ENCODE results near the gene KCNJ8. TPM values are rescaled to one million over a fixed set of nuclear protein-coding genes. Genes with fewer than 3 reads are reported as not detected.
"Not testable (repeated sequence)": the region's sequence is repeated elsewhere in the genome, so short reads cannot be mapped to it uniquely, and the experiment has no call there.

Gene KCNJ8
- total RNA-seq, 1 donor from 2014 or later: 53.5 TPM

DNA sequence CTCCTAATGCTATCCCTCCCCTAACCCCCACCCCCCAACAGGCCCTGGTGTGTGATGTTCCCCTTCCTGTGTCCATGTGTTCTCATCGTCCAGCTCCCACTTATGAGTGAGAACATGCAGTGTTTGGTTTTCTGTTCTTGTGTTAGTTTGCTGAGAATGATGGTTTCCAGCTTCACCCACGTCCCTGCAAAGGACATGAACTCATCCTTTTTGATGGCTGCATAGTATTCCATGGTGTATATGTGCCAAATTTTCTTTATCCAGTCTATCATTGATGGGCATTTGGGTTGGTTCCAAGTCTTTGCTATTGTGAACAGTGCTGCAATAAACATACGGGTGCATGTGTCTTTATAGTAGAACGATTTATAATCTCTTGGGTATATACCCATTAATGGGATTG lies 15.2 kb upstream of the KCNJ8 start:
- DNase-seq; intact Hi-C loops (cut with DNase I): not testable (repeated sequence)

GRCh38 chr12:21788089-21788983 lies 13.8 kb upstream of the KCNJ8 start:
- ATAC-seq (ENCODE audit: poor library complexity) (peak; percentile 74), DNase-seq (no peak)
- intact Hi-C loops (cut with DNase I): no loop called here

More for the DNA sequence above, 15.2 kb upstream of the KCNJ8 start:
- ATAC-seq (ENCODE audit: poor library complexity): not testable (repeated sequence)

DNA sequence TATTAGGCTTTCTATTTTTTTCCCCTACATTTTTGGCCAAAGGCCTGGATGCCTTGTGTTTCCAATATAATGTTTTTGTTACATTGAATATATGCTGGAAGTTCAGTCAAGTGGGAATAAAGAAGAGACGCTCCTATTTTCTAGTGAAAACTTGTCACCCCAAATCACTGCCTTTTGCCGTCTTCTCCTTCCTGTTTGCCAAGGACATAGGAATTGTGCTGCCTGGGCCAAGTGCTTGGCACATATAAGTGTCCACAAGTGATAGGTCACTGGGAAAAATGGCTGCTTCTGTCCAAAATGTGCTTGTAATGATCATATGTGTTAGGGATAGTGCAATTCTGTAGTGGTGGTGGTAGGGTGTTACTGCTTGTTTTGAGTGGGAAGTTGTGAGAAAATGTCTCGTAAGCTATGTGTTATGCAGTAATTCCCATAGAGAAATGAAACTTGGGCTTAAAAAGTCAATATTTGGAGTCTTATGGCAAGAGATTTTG lies 11.6 kb upstream of the KCNJ8 start:
- DNase-seq (no peak), ATAC-seq (ENCODE audit: poor library complexity) (no peak)
- intact Hi-C loops (cut with DNase I): no loop called here

GRCh38 chr12:21782723-21783122 lies 8.2 kb upstream of the KCNJ8 start:
- DNase-seq; ATAC-seq (ENCODE audit: poor library complexity); intact Hi-C loops (cut with DNase I): not testable (repeated sequence)

DNA sequence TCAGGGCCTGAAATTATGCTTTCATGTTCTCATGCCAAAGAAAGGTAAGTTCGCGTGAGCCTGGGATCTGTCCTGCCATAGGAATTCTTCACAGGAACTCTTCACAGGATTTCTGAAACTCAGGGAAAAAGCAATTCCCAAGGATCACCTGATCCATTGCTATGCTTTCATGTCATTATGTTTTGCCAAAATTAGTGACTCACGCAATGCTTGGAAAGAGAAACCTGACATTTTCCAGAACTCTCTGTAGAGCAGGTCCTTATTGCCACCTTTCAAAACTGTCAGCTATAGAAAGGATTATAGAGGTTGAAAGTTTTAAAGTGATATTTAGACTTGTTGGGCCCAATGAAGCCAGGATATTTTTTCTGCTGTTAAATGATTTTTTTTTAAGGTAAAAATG lies 6.3 kb upstream of the KCNJ8 start:
- no peak for ATAC-seq (ENCODE audit: poor library complexity)
- intact Hi-C loops (cut with DNase I): no loop called here
- DNase-seq: no peak

DNA sequence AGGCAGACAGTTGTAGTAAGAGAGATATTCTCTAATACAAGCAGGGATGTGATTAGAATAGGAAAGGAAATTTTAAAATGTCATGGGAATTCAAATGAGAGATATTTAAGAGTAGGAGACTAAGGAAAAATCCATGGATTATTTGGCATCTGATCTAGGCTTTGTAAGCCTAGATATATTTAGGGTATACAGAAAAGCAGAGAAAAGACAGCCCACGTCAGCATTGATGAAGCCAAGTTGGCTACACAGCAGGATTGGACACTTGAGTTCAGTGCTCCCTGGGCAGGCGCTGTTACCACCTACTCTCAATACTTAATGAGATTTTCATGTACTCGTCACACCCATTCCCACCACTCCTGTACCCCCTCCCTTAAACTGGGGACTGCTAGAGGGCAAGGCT lies 1.7 kb upstream of the KCNJ8 start:
- ATAC-seq (ENCODE audit: poor library complexity) (peak; percentile 45), DNase-seq (peak; percentile 44)
- intact Hi-C loops (cut with DNase I): no loop called here

GRCh38 chr12:21775133-21775820 lies 771 bp upstream of the KCNJ8 start:
- ATAC-seq (ENCODE audit: poor library complexity) (peak; percentile 13), DNase-seq (no peak)
- intact Hi-C loops (cut with DNase I): no loop called here

GRCh38 chr12:21773806-21774205 lies 700 bp downstream of the KCNJ8 start:
- DNase-seq (no peak), ATAC-seq (ENCODE audit: poor library complexity) (peak; percentile 19)
- intact Hi-C loops (cut with DNase I): no loop called here

DNA sequence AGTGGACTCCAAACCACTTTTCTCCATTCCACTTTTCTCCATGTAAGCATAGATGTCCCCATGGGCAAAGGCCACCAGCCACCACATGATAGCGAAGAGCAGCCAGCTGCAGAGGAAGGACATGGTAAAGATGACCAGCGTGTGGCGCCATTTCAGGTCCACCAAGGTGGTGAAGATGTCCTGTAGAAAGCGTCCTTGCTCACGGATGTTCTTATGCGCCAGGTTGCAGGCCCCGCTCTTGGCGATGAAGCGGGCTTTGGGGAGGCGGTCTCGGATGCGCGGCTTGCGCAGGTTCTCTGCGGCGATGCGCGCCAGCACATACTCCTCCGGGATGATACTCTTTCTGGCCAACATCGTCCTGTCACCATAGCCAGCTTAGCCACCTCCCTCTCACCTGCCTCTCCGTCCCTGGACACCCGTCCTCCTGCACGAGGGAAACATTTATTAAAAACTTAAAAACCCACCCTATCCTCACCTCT lies 1.2 kb downstream of the KCNJ8 start:
- intact Hi-C loops (cut with DNase I): no loop called here
- DNase-seq (peak; percentile 75), ATAC-seq (ENCODE audit: poor library complexity) (peak; percentile 54)

GRCh38 chr12:21771311-21771710 lies 3.2 kb downstream of the KCNJ8 start:
- ATAC-seq (ENCODE audit: poor library complexity) (no peak), DNase-seq (no peak)
- intact Hi-C loops (cut with DNase I): no loop called here

GRCh38 chr12:21769307-21769706 lies 5.2 kb downstream of the KCNJ8 start:
- DNase-seq (no peak), ATAC-seq (ENCODE audit: poor library complexity) (no peak)
- intact Hi-C loops (cut with DNase I): loop anchor here (10.0 kb wide), 1 partner anchor 55 kb away; no protein-coding TSS in a partner anchor

- DNase-seq: no peak
- intact Hi-C loops (cut with DNase I): loop anchor here (10.0 kb wide), 1 partner anchor 52 kb away; no protein-coding TSS in a partner anchor
- ATAC-seq (ENCODE audit: poor library complexity): no peak
Measured at GRCh38 chr12:21766403-21766802, 8.1 kb downstream of the KCNJ8 start.

DNA sequence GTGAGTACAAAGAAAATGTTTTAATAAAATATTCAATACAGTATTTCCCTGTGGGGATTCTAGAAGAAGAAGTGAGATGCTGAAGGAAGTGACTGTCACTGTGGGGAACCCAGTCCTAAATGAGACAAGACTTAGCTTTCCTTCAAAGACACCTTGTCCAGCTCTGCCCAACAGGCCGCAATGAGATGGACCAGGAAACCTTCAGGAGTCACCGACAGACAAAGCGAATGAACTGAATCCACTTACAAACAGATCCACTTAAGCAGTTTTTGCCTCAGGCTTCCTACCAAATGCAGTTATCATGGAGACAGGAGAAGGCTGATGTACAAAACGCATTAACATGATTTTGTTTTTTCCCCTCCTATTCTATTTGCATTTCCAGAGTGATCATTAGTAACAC lies 9.6 kb downstream of the KCNJ8 start:
- DNase-seq (no peak), ATAC-seq (ENCODE audit: poor library complexity) (peak; percentile 21)
- intact Hi-C loops (cut with DNase I): loop anchor here (10.0 kb wide), 1 partner anchor 50 kb away; no protein-coding TSS in a partner anchor

- ATAC-seq (ENCODE audit: poor library complexity) (no peak), DNase-seq (no peak)
- intact Hi-C loops (cut with DNase I): loop anchor here (10.0 kb wide), 1 partner anchor 49 kb away; no protein-coding TSS in a partner anchor
Measured at GRCh38 chr12:21764065-21764464, 10.4 kb downstream of the KCNJ8 start.

DNA sequence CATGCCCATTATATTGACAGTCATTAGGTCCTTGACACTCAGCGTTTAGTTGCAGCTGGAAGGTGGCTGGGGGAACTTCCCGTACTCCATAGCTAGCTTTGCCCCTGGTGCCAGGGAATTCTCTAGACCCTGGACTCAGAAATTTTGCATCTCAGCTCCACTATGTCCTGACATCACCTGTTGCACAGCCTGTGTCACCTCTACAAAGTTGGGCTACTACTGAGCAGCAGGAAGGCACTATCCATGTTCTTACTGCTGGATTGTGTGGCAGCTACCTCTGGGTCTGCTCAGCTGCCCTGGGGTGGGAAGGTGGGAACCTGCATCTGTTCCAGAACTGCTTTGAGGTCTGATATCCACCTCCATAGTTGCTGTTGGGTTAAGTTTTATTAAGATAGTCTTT lies 11.0 kb downstream of the KCNJ8 start:
- ATAC-seq (ENCODE audit: poor library complexity) (no peak), DNase-seq (no peak)
- intact Hi-C loops (cut with DNase I): loop anchor here (10.0 kb wide), 1 partner anchor 49 kb away; no protein-coding TSS in a partner anchor

DNA sequence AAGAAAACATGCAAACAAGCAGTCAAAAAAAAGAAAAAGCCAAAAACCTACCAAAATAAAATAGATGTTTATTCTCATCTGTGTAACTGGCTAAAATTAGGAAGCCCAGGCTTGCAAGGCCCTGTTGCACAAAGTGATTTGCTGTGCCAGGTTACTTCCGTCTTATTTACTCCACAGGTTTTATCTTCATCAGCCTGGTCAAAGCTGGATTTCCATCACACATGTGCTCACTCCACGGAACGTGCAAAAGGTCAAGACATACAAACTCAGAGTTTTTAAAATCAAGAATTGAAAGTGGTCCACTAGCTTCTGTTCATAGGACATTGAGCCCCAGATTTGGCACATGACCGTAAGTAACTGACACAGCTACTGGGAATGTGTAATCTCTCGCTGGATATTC lies 14.8 kb downstream of the KCNJ8 start:
- ATAC-seq (ENCODE audit: poor library complexity) (no peak), DNase-seq (no peak)
- intact Hi-C loops (cut with DNase I): loop anchor here (10.0 kb wide), 1 partner anchor 45 kb away; no protein-coding TSS in a partner anchor

GRCh38 chr12:21757735-21758134 lies 16.8 kb downstream of the KCNJ8 start:
- ATAC-seq (ENCODE audit: poor library complexity) (no peak), DNase-seq (no peak)
- intact Hi-C loops (cut with DNase I): no loop called here

DNA sequence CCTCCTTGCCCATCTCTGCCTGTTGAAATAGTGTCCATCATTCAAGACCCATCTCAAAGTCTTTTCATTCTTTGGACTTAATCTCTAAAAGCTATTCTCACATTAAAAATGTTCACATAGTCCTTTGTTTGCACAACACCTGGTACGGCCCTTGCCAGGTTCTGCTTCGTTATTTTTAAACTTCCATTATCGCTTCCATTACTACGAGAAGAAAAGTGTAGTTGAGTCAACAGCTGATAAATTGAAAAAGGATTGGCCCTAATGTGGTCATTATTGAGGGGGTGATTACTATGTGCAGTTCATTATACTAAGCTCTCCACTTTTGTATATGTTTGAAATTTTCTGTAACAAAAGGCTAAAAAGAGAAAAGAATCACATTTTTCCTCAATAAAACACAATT lies 17.8 kb downstream of the KCNJ8 start:
- DNase-seq (no peak), ATAC-seq (ENCODE audit: poor library complexity) (no peak)
- intact Hi-C loops (cut with DNase I): no loop called here

- ATAC-seq (ENCODE audit: poor library complexity): peak; percentile 67
- DNase-seq: no peak
- intact Hi-C loops (cut with DNase I): no loop called here
Measured at GRCh38 chr12:21751517-21751916, 23.0 kb downstream of the KCNJ8 start.

Measured in Right ventricle myocardium superior (tissue), 1 donor.